ENCODE results near the gene GULP1.
"Not testable (repeated sequence)": the region's sequence is repeated elsewhere in the genome, so short reads cannot be mapped to it uniquely, and the experiment has no call there.

GULP1 gene

DNA sequence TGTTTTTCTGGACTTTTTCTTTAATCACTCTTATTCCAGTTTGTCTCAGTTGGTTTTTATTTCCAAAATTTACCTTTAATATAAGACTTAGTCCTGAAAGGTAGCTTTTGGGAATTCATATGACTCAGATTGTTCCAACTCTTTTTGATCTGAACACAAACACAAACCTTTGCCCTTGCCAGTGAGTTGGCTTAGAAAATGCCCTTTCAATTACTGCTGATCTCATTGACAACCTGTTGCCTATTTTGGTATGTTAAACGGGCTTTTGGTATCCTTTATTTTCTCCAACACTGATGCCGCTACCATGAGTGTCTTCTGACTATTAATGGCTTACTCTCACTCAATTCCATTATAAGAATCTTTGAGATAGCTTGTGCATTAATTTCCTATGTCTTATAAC lies 143.4 kb downstream of the GULP1 start:
- DNase-seq, result no peak

DNA sequence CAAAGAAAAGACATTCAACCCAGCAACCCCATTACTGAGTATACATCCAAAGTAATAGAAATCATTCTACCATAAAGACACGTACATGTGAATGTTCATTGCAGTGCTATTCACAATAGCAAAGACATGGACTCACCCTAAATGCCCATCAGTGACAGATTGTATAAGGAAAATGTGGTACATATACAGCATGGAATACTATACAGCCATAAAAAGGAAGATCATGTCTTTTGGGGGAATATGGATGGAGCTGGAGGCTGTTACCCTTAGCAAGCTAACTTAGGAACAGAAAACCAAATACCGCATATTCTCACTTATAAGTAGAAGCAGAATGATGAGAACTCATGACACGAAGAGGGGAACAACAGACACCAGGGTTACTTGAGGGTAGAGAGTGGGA lies 145.9 kb downstream of the GULP1 start:
- no peak for DNase-seq

DNA sequence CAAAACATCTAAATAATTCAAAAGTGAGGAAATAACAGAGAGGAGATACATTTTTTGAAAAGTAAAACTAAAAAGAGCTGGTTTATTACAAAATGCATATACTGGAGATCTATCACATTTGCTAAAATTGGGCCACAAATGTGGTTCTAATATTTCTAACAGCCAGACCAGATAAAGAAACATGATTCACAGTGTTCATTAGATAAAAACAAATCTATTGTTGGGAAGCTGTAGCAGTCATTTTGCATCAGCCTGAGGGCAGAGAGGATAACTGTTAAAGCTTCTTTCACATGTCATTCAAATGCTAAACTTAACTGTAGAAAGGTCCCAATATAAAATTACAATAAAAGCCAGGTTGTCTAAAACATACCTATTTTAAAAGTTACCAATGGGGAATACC lies 148.3 kb downstream of the GULP1 start:
- DNase-seq, result no peak

GRCh38 chr2:188440849-188441248 lies 149.2 kb downstream of the GULP1 start:
- DNase-seq, result no peak

GRCh38 chr2:188441288-188441947 lies 149.7 kb downstream of the GULP1 start:
- DNase-seq, result no peak

GRCh38 chr2:188443207-188443606 lies 151.5 kb downstream of the GULP1 start:
- no peak for DNase-seq

- no peak for DNase-seq
Observed at GRCh38 chr2:188444106-188444835, 152.6 kb downstream of the GULP1 start.

GRCh38 chr2:188449561-188449960 lies 157.9 kb downstream of the GULP1 start:
- no peak for DNase-seq

DNA sequence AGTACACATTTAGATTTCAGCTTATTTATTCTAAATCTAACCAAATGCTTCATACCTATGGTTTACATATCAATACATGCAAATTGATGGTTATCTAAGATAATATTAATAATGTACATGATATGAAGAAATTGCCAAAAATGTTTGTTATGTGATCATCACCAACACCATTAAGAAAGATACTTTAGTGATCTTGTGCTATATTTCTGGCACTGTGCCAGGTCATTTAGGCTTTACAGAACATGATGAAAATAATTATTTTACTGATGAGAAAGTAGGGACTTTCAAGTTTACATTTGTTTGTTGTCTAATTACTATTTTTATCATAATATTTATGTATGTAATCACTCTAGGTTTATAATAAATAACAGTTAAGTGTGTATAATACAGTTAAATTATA lies 158.3 kb downstream of the GULP1 start:
- DNase-seq, result no peak

GRCh38 chr2:188450732-188451483 lies 159.2 kb downstream of the GULP1 start:
- no peak for DNase-seq

- no peak for DNase-seq
Observed at GRCh38 chr2:188452084-188452483, 160.4 kb downstream of the GULP1 start.

DNA sequence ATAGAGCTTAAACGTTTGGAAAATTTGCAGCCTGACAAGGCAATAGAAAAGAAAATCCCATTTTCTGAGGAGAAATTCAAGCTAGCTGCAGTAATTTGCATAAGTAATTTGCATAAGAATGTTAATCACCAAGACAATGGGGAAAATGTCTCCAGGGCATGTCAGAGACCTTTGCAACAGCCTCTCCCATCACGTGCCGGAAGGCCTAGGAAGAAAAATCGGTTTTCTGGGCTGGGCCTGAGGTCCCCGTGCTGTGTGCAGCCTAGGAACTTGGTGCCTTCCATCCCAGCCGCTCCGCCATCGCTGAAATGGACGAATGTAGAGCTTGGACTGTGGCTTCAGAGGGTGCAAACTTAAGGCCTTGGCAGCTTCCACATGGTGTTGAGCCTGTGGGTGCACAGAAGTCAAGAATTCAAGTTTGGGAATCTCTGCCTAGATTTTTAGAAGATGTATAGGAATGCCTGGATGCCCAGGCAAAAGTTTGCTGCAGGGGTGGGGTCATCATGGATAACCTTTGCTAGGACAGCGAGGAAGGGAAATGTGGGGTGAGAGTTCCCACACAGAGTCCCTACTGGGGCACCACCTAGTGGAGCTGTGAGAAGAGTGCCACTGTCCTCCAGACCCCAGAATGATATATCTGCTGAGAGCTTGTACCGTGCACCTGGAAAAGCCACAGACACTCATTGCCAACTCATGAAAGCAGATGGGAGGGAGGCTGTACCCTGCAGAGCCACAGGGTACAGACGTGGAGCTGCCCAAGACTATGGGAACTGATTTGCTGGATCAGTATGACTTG lies 164.6 kb downstream of the GULP1 start:
- DNase-seq, result no peak

DNA sequence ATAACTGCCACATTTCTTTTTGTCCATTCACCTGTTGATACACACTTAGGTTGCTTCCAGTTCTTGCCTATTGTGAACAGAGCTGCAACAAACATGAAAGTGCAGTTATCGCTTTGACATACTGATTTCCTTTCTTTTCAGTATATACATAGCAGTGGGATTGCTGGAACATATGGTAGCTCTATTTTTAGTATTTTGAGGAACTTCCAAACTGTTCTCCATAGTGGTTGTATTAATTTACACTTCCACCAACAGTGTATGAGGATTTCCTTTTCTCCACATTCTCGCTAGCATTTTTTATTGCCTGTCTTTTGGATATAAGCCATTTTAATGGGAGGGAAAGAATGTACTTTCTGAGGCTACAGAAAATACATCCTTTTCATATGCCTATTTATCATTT lies 167.4 kb downstream of the GULP1 start:
- DNase-seq, result no peak

DNA sequence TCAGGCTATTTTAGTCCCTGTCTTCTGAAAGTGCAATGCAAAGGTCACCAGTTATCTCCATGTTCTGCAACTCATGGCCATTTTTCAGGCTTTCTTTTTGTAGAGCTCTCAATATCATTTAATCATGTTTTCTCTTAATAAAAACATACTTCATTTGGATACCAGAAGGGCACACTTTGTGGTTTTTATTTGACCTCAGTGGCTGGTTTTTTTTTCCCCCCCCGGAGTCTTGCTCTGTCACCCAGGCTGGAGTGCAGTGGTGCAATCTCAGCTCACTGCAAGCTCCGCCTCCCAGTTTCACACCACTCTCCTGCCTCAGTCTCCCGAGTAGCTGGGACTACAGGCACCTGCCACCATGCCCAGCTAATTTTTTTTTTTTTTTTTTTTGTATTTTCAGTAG lies 174.4 kb downstream of the GULP1 start:
- DNase-seq, result not testable (repeated sequence)

DNA sequence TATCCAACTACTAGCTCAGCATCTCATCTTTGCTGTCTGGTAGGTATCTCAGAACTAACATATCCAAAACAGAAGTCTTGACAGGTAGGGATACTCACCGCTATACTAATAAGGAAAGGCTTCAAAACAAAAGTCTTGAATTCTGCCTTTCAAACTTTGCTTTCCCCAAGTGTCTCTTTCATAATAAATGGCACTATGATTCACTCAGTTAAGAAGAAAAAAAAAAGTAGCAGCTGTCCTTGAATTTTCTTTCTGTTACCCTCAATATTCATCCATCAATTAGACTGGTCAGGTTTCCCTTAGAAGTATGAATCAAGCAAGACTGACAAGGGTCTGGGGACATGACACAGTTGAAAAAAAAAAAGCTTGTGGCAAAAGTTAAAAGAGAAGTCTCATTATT lies 175.1 kb downstream of the GULP1 start:
- no peak for DNase-seq

DNA sequence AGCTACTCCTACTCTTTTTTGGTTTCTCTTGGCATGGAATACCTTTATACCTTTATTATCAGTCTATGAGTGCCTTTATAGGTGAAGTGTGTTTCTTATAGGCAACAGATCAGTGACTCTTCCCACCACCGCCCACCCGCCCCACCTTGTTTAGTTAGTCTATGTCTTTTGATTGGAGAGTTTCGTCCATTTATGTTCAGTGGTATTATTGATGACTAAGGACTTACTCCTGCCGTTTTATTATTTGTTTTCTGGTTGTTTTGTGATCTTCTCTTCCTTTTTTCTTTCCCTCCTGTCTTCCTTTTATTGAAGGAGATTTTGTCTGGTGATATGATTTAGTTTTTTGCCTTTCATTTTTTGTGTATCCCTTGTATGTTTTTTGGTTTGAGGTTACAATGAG lies 179.5 kb downstream of the GULP1 start:
- DNase-seq, result no peak

- no peak for DNase-seq
Observed at GRCh38 chr2:188473306-188473705, 181.6 kb downstream of the GULP1 start.

DNA sequence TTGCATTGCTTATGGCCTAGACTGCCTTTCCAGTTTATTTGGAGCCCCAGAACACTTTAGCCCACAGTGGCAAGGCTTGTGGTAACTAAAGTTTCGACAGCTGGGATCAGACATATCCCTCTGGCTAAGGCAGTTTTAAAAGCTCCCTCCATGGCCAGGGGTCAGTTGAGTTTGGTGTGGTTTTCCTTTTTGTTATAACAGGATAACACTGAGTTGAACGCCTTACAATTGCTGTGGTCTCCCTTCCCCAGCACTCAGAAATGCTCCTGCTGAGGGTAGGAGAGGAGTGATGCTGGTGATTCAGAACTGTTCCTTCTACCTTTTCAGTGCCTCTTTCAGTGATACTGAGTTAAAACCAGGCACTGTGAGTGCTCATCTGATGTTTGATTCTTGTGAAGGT lies 182.6 kb downstream of the GULP1 start:
- no peak for DNase-seq

- DNase-seq, result no peak
Observed at GRCh38 chr2:188475945-188476344, 184.3 kb downstream of the GULP1 start.

GRCh38 chr2:188477564-188478103 lies 186.0 kb downstream of the GULP1 start:
- DNase-seq, result no peak

DNA sequence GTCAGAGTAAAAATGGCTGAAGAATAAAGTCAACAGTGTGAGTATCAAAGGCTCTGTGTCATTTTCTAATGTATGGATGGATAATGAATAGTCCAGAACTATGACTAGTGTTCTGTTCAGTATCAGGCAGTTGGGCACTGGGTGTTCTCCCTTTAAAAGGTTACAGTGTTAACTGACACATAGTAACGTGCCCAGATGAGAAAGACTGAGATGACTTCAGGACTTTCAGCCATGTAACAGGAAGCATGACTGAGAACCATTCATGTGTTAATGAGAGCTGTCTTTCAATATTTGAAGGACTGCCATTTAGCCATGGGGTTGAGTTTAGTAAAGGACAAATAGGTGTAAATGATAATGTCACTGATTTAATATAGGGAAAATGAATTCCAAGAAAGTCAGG lies 187.1 kb downstream of the GULP1 start:
- no peak for DNase-seq

- DNase-seq, result no peak
Observed at GRCh38 chr2:188481474-188481873, 189.8 kb downstream of the GULP1 start.

- no peak for DNase-seq
Observed at GRCh38 chr2:188485496-188485895, 193.8 kb downstream of the GULP1 start.

All from stimulated activated CD4-positive, alpha-beta T cell treated with anti-CD3 and anti-CD28 coated beads, Interleukin-4, amount 100 ng/mL, for 24 hours (primary cell).